Measurements from ENCODE around the gene ARHGAP15. TPM values are rescaled to one million over a fixed set of nuclear protein-coding genes. Genes with fewer than 3 reads are reported as not detected.

The ARHGAP15 gene
- total RNA-seq, 1 donor from 2014 or later, result 18.5 TPM

DNA sequence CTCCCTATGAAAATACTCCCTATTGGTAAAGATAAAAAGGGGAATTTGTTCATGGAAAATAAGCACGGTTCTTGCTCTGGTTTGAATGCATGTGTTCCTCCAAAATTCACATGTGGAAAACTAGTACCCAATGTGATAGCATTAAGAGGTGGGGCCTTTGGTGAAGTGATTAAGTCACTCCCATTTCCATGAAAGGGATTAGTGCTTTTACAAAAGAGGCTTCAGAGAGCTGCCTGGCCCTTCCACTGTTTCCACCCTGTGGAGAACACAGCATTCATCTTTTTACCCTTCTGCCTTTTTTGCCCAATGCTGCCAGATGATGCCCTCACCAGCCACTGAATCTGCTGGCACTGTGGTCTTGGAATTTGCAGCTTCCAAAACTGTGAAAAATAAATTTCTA lies 666.8 kb downstream of the ARHGAP15 start:
- intact Hi-C loops (cut with DNase I), result no loop called here
- Histone ChIP-seq H3K9me3 (no peaks in the 10 kb centered on the region), H3K27ac (no peak overlapping the region), H3K36me3 (no peaks in the 10 kb centered on the region), H3K4me1 (no peaks in the 10 kb centered on the region), H3K4me3 (no peak overlapping the region), H3K27me3 (ENCODE audit: low read depth) (no peaks in the 10 kb centered on the region)
- ATAC-seq (no peak), DNase-seq (no peak)
- no peak for TF ChIP-seq CTCF (IDR thresholded peaks at IDR 0.05)

- Histone ChIP-seq H3K4me3 (no peak overlapping the region), H3K9me3 (no peaks in the 10 kb centered on the region), H3K36me3 (no peaks in the 10 kb centered on the region), H3K4me1 (no peaks in the 10 kb centered on the region), H3K27ac (no peak overlapping the region), H3K27me3 (ENCODE audit: low read depth) (no peaks in the 10 kb centered on the region)
- no peak for DNase-seq
- ATAC-seq, result no peak
- no peak for TF ChIP-seq CTCF (IDR thresholded peaks at IDR 0.05)
- intact Hi-C loops (cut with DNase I), result no loop called here
These were observed 672.3 kb downstream of the ARHGAP15 start for GRCh38 chr2:143801561-143801960.

DNA sequence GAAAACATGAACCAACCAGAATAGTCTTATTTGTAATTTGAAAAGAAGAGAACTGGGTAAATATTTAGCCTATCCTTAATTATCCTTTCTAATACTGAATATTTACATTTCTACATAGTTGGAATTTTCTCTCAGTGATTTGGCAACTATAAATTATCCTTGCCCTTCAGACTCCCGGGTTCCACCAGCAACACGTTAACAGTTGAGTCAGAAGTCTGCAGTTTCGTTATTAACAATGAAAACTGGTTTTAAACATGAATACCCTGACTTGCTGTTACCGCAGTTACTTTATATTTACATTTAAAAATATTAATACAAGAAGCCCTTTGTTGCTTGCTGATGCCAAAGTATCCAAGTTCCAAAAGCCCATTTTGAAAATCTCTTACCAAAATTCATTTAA lies 673.0 kb downstream of the ARHGAP15 start:
- no peaks in the 10 kb centered on the region for H3K36me3 ChIP-seq
- ATAC-seq, result no peak
- H3K9me3 ChIP-seq, result no peaks in the 10 kb centered on the region
- no peak for TF ChIP-seq CTCF (IDR thresholded peaks at IDR 0.05)
- intact Hi-C loops (cut with DNase I), result no loop called here
- no peak overlapping the region for H3K4me3 ChIP-seq
- no peaks in the 10 kb centered on the region for H3K4me1 ChIP-seq
- H3K27ac ChIP-seq, result no peak overlapping the region
- H3K27me3 ChIP-seq (ENCODE audit: low read depth), result no peaks in the 10 kb centered on the region
- no peak for DNase-seq

DNA sequence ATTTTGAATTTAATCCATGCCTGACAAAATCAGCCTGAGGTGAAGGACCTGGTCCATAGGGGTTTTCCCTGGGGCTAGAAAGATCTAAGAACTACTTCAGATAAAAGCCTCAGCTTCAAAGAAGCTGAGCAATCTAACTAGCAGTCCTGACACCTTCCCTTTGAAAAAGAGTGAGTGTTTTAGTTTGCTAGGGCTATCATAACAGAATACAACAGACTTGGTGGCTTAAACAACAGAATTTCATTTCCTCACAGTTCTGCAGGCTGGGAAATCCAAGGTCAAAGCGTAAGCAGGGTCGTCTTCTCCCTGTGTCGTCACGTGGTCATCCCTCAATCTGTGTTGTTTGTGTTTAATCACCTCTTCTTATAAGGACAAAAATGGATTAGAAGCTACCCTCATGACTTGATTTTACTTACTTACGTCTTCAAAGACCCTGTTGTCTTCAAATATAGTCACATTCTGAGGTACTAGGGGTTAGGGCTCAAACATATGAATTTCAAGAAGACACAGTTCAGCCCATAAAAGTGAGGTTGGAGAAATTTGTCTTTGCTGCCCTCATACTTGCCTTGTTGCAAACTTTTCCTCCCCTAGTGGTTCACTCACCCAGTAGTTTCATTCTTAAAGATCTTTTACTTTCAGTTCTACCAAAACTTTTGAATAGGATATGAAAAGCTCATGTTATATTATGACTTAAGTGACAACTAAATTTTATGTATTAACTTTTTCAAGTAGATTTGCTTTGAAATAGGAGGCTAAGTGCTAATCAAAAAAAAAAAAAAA lies 673.8 kb downstream of the ARHGAP15 start:
- H3K36me3 ChIP-seq, result no peaks in the 10 kb centered on the region
- H3K4me1 ChIP-seq, result no peaks in the 10 kb centered on the region
- no peak for TF ChIP-seq CTCF (IDR thresholded peaks at IDR 0.05)
- H3K27me3 ChIP-seq (ENCODE audit: low read depth), result no peaks in the 10 kb centered on the region
- H3K27ac ChIP-seq, result no peak overlapping the region
- H3K4me3 ChIP-seq, result no peak overlapping the region
- DNase-seq, result no peak
- ATAC-seq, result no peak
- intact Hi-C loops (cut with DNase I), result no loop called here
- no peaks in the 10 kb centered on the region for H3K9me3 ChIP-seq

DNA sequence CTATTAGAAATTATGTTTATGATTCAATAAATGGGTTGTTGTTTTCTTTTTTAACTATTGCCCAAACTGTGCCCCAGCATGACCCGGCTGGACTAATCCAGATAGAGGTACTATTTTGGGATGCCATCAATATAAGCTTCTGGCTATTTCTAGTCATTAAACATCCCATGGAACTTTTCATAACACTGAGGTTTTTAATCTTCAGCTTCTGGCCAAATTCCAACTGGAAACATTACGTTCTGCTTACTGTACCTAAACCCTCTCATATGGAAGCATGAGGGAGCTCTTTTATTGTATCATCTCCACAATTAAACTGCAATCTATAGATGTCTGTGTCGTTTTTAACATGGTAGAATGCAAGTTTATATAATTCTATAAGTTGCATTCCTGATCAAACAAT lies 674.7 kb downstream of the ARHGAP15 start:
- Histone ChIP-seq H3K27ac (no peak overlapping the region), H3K4me1 (no peaks in the 10 kb centered on the region), H3K27me3 (ENCODE audit: low read depth) (no peaks in the 10 kb centered on the region), H3K4me3 (no peak overlapping the region), H3K9me3 (no peaks in the 10 kb centered on the region), H3K36me3 (no peaks in the 10 kb centered on the region)
- intact Hi-C loops (cut with DNase I), result no loop called here
- TF ChIP-seq CTCF (IDR thresholded peaks at IDR 0.05), result no peak
- ATAC-seq, result no peak
- DNase-seq, result no peak

Measured in lower lobe of right lung (tissue), 2 donors.